Duodenal mucosa (tissue), 2 donors: ENCODE results near the gene PHC2.

Experiments used
- H3K27ac ChIP-seq: one replicate; pipeline ENCODE4 v1.7.0; 2013; ENCODE audit warnings: low read depth, low read length
- H3K27me3 ChIP-seq, 2 donors: one replicate each; pipeline ENCODE4 v1.7.0; 2013; ENCODE audit warnings: low read length in 2 of 2, control low read depth in 1 of 2; ENCODE audit not compliant: insufficient read depth in 2 of 2, control insufficient read depth in 1 of 2
- H3K36me3 ChIP-seq, 2 donors: one replicate each; pipeline ENCODE4 v1.7.0; 2013; ENCODE audit warnings: low read length in 2 of 2, control low read depth in 1 of 2; ENCODE audit not compliant: insufficient read depth in 2 of 2, control insufficient read depth in 1 of 2
- H3K4me1 ChIP-seq, 2 donors: one replicate each; pipeline ENCODE4 v1.7.0; 2013; ENCODE audit warnings: low read length in 2 of 2, control low read depth in 1 of 2; ENCODE audit not compliant: insufficient read depth in 2 of 2, control insufficient read depth in 1 of 2
- H3K4me3 ChIP-seq, 2 donors: one replicate each; pipeline ENCODE4 v1.7.0; 2013; ENCODE audit warnings: low read length in 2 of 2, low read depth in 1 of 2
- H3K9ac ChIP-seq, 2 donors: one replicate each; pipeline ENCODE4 v1.7.0; 2013; ENCODE audit warnings: low read length in 2 of 2, low read depth in 1 of 2
- H3K9me3 ChIP-seq, 2 donors: one replicate each; pipeline ENCODE4 v1.7.0; 2013; ENCODE audit warnings: low read length in 2 of 2, control low read depth in 1 of 2; ENCODE audit not compliant: control insufficient read depth in 1 of 2

PHC2 gene

DNA sequence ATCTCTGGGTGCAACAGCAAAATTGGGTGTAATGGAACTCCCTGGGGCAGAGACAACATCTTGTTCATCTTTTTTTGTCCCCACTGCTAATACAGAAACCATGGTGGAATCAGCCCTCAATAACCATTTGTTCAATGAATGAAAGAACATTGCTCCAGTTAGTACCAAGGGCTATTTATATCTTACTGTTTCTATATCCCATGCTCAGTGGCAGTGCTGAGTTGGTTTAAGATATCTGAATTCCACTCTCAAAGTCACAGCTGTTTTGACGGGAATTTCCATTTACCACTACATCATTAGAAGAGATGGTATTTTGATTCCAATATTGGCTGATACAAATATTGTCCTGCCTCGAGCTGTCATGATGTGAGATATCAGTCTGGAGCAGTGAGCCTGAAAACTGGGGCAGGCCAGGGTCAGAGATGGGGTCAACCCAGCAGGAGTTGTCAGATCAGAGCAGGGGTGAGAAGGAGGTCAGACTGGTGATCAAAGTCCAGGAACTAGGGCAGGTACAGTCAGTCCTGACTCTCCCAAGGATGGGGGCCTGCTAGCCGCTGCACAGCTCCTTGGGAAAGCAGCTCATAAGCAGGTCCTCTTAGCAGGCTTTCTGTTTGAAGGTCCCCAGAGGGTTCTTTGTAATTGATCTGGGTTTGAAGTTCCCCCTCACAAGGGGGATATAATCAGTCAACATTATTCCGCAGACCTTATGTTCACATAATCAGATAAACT lies 5.8 kb upstream of the PHC2 start:
- H3K4me1 ChIP-seq = peaks cover 0 to 5% of the 10 kb centered on the region in 2 donors
- no peak overlapping the region for H3K4me3 ChIP-seq
- no peak overlapping the region for H3K9ac ChIP-seq
- no peak overlapping the region for H3K27ac ChIP-seq
- no peaks in the 10 kb centered on the region for H3K36me3 ChIP-seq
- H3K9me3 ChIP-seq = no peaks in the 10 kb centered on the region
- no peaks in the 10 kb centered on the region for H3K27me3 ChIP-seq

DNA sequence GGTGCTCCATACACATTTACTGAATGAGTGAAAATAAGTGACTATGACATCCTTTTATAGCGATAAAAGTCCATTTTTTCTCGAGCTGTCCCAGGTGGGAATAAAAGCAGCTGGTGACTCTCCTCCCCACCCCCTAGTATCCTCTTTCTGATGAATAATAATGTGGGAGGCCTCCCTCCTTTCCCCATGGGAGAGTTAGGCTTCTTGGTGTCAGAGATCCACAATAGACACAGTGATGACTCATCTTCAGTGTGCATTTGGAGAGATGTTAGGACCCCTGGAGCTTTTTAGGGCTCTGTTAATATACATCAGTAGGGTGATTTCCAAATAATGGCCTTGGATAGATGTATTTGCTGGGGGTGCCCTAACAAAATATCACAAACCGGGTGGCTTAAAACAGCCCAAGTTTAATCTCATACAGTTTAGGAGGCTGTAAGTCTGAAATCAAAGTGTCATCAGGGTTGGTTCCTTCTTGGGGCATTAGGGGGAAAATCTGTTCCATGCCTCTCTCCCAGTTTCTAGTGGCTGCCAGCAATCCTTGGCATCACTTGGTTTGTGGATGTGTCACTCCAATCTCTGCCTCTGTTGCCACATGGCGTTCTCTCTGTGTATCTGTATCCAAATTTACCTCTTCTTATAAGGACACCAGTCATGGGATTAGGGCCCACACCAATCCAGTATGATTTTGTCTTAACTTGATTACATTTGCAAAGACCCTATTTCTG lies 4.4 kb upstream of the PHC2 start:
- H3K27ac ChIP-seq = no peak overlapping the region
- no peaks in the 10 kb centered on the region for H3K36me3 ChIP-seq
- no peaks in the 10 kb centered on the region for H3K27me3 ChIP-seq
- H3K9me3 ChIP-seq = no peaks in the 10 kb centered on the region
- H3K4me3 ChIP-seq = no peak overlapping the region
- no peak overlapping the region for H3K9ac ChIP-seq
- H3K4me1 ChIP-seq = peaks cover under 1 to 5% of the 10 kb centered on the region in 2 donors

DNA sequence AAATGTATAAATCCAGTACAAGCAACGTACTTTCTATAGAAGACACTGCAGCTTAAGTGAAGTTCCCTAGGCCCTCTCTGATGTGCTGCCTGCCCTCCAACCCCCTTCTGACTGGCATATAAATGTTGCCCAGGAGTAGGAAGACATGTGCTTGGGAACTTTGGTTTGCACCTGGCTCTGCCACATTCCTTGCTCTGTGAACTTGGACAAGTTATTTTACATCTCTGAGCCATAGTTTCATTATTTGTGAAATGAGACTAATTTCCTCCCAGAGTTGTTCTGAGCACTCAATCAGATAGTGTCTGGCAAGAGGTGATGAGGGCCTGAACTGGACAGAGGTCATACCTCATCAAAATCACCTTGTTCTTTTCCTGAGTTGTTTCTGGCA lies 3.5 kb upstream of the PHC2 start:
- no peak overlapping the region for H3K4me3 ChIP-seq
- peaks cover 8 to 9% of the 10 kb centered on the region in 2 donors for H3K4me1 ChIP-seq
- H3K9ac ChIP-seq = no peak overlapping the region
- no peaks in the 10 kb centered on the region for H3K27me3 ChIP-seq
- H3K36me3 ChIP-seq = no peaks in the 10 kb centered on the region
- no peak overlapping the region for H3K27ac ChIP-seq
- H3K9me3 ChIP-seq = no peaks in the 10 kb centered on the region

DNA sequence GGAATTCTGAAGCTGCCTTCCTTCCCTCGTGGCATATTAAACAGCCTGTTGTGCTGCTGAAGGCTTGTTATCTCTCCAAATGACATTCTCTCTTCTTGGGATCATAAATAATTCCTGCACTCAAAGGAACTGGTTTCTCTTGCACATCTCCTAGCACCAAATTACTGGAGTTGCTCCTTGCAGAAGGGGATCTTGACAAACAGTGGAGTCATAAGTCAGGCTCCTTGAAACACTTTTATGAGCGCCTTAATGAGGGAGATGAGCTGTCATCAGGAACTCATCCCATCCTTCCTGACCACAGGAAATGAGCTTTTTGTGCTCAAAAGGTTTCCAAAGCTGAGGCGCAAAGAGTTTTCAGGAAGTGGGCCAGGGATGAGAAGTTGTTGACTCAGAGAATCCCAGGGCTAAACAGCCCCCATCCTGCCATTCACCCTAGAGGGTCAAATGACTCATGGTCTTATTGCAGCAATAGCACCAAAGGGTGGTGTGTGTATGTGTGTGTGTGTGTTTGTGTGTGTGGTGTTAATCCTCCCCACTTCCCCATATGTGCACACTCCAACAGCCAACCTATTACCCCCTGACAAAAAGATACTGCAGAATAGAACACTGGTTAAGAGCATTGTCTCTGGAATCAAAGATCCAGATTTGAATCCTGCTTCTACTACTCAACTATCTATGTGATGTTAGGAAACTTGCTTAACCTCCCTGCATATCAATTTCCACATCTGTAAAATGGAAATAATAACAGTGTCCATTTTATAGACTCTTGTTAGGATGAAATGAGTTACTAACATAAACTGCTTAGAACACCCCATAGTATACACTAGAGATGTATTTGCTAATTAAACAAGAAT lies 2.8 kb upstream of the PHC2 start:
- Histone ChIP-seq H3K27ac (no peak overlapping the region), H3K36me3 (no peaks in the 10 kb centered on the region), H3K27me3 (peaks cover 0 to 3% of the 10 kb centered on the region in 2 donors), H3K4me3 (no peak overlapping the region), H3K9me3 (no peaks in the 10 kb centered on the region), H3K4me1 (peaks cover 10 to 11% of the 10 kb centered on the region in 2 donors), H3K9ac (no peak overlapping the region)

DNA sequence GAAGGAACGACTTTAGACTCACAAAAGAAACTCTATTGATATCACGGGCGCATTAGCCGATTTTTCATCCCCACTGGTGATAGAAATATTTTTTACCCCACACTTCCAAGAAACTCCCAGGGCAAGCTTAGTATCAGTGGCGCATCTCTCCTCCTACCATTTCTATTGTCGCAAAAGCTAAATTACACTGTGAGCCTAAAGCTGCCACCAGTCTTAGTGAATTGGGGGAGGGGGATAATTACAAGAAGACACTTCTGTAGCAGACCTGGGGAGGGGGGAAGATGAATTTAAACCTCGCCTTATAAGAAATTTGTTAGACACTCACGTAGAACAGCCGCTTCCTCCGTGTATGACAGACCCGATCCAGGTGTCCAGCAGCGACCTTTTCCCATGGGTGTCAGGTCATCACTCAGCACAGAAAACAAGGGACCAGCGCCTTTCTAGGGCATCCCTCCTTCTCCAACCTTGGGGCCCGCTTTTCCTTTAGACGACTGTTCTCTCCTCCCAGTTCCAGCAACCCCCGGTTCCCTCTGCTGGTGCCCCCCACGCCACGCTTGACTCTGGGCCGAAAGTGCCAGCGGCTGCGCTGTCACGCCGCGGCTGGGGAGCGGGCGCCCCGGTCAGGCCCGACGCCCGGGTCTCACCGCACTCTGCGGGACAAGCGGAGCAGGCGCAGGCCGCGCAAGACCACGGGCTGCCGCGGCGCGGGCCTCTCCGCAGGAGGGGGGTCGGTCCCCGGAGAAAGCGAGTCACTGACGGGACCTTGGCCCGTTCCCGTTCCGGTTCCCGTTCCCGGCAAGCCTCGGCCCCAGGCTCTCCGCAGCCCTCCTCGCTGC lies 821 bp downstream of the PHC2 start:
- Histone ChIP-seq H3K27me3 (peaks cover 0 to 6% of the 10 kb centered on the region in 2 donors), H3K4me3 (peak overlapping the region; percentile 69 to 74), H3K27ac (no peak overlapping the region), H3K4me1 (peaks cover 10 to 11% of the 10 kb centered on the region in 2 donors), H3K9ac (peak overlapping the region; percentile 8 to 54), H3K9me3 (no peaks in the 10 kb centered on the region), H3K36me3 (no peaks in the 10 kb centered on the region)

DNA sequence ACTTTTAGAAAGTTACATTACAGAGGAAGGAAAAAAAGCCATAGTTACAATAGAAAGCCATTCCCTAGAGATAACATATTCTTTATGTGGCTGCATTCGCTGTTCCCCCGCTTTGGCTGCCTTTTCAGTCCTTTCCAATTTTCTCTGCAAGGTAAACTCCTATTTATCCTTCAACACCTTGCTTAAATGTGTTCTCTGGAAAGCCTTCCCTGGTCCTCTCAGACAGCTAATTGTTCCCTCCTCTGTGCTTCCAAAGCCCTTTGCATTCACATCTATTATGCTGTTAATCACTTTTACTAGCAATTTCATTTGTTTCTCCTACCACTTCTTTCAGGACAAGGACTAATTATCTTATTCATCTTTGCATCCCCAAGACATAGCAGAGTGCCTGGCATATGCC lies 1.6 kb downstream of the PHC2 start:
- no peak overlapping the region for H3K27ac ChIP-seq

DNA sequence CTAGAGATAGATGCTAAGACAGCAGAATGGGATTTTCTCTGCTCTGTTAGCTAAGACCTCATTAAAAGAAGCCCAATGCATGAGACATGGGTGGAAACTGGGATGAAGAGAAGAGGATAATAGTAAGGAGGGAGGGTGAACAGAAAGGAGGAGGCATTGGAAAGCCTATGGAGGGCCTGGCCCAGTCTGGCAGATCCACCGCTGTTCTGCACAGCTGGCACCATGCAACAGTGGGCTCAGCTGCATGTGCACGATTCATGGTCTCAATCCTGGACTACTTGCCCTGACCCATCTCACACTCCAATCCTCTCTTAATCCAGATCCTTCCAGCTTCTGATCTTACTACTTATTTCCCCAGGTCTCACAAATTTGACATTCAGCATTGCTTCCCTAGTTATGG lies 2.2 kb downstream of the PHC2 start:
- Histone ChIP-seq H3K27ac (no peak overlapping the region), H3K9ac (no peak overlapping the region), H3K4me1 (peaks cover 6 to 10% of the 10 kb centered on the region in 2 donors), H3K36me3 (no peaks in the 10 kb centered on the region), H3K27me3 (peaks cover 0 to 6% of the 10 kb centered on the region in 2 donors), H3K9me3 (no peaks in the 10 kb centered on the region), H3K4me3 (peak overlapping the region in 1 of 2 donors; percentile 5)

More for the DNA sequence above, 1.6 kb downstream of the PHC2 start:
- Histone ChIP-seq H3K27me3 (peaks cover 0 to 6% of the 10 kb centered on the region in 2 donors), H3K4me1 (peaks cover 10 to 11% of the 10 kb centered on the region in 2 donors), H3K36me3 (no peaks in the 10 kb centered on the region), H3K9me3 (no peaks in the 10 kb centered on the region), H3K9ac (no peak overlapping the region), H3K4me3 (peak overlapping the region; percentile 69 to 74)

DNA sequence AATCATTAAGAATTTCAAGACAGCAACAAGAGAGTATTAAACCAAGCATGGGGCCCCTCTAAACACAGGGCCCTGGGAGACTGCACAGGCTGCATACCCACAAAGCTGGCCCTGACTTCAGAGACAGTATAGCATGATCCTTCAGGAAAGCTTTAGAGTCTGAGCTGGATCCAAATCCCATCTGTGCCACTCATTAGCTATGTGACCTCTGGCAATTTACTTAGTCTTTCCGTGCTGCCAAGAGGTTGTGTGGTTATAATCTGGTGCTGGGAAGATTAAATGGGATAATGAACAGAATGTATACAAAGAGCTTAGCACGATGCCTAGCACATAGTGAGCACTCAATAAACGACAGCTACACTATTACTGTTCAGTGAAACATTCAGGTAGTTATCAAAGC lies 4.0 kb downstream of the PHC2 start:
- Histone ChIP-seq H3K27me3 (peaks cover 0 to 6% of the 10 kb centered on the region in 2 donors), H3K9me3 (no peaks in the 10 kb centered on the region), H3K36me3 (no peaks in the 10 kb centered on the region), H3K4me3 (no peak overlapping the region), H3K4me1 (peaks cover 6 to 10% of the 10 kb centered on the region in 2 donors), H3K9ac (no peak overlapping the region), H3K27ac (no peak overlapping the region)

DNA sequence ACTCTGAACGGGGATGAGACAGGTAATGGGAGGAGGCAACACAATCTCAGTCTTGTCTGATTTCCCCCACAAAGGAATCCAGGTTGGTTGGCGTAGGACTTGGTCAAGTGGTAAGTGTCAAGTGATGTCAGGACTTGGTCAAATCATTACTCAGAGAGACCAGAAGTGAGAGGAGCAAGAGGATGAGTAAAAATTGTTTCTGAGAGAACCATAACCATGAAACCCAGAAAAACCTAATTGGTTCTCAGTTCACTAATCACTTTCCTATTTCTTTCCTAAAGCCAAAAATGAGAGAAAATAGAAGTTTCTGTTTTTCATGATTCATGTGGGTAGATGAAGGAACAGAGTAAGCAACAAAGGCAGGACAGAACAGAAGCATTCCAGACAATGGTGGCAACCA lies 5.0 kb downstream of the PHC2 start:
- Histone ChIP-seq H3K4me1 (peaks cover 6 to 10% of the 10 kb centered on the region in 2 donors), H3K27ac (no peak overlapping the region), H3K36me3 (no peaks in the 10 kb centered on the region), H3K9ac (no peak overlapping the region), H3K27me3 (peaks cover 0 to 6% of the 10 kb centered on the region in 2 donors), H3K9me3 (no peaks in the 10 kb centered on the region), H3K4me3 (no peak overlapping the region)
